ENCODE data around the gene SRCIN1.

SRCIN1 gene

GRCh38 chr17:38616361-38616760, 10.6 kb upstream of the SRCIN1 start:
- DNase-seq (ENCODE audit: low read depth) = no peak

GRCh38 chr17:38613981-38614779, 8.4 kb upstream of the SRCIN1 start:
- DNase-seq (ENCODE audit: low read depth) = no peak

GRCh38 chr17:38613525-38613980, 7.8 kb upstream of the SRCIN1 start:
- no peak for DNase-seq (ENCODE audit: low read depth)

- no peak for DNase-seq (ENCODE audit: low read depth)
These were observed 6.2 kb upstream of the SRCIN1 start for GRCh38 chr17:38611872-38612376.

GRCh38 chr17:38611070-38611786, 5.5 kb upstream of the SRCIN1 start:
- no peak for DNase-seq (ENCODE audit: low read depth)

GRCh38 chr17:38609280-38610031, 3.7 kb upstream of the SRCIN1 start:
- DNase-seq (ENCODE audit: low read depth) = no peak

GRCh38 chr17:38608648-38609047, 2.9 kb upstream of the SRCIN1 start:
- no peak for DNase-seq (ENCODE audit: low read depth)

GRCh38 chr17:38606646-38607611, 1.2 kb upstream of the SRCIN1 start:
- no peak for DNase-seq (ENCODE audit: low read depth)

- no peak for DNase-seq (ENCODE audit: low read depth)
These were observed 326 bp downstream of the SRCIN1 start for GRCh38 chr17:38605411-38605840.

GRCh38 chr17:38604479-38605403, 1.0 kb downstream of the SRCIN1 start:
- DNase-seq (ENCODE audit: low read depth) = no peak

GRCh38 chr17:38603786-38604478, 1.8 kb downstream of the SRCIN1 start:
- DNase-seq (ENCODE audit: low read depth) = no peak

- no peak for DNase-seq (ENCODE audit: low read depth)
These were observed 2.6 kb downstream of the SRCIN1 start for GRCh38 chr17:38602956-38603785.

- no peak for DNase-seq (ENCODE audit: low read depth)
These were observed 3.3 kb downstream of the SRCIN1 start for GRCh38 chr17:38602453-38602852.

GRCh38 chr17:38601539-38602351, 4.0 kb downstream of the SRCIN1 start:
- DNase-seq (ENCODE audit: low read depth) = no peak

- no peak for DNase-seq (ENCODE audit: low read depth)
These were observed 4.8 kb downstream of the SRCIN1 start for GRCh38 chr17:38600906-38601305.

- no peak for DNase-seq (ENCODE audit: low read depth)
These were observed 5.3 kb downstream of the SRCIN1 start for GRCh38 chr17:38600416-38600815.

GRCh38 chr17:38599398-38599856, 6.3 kb downstream of the SRCIN1 start:
- no peak for DNase-seq (ENCODE audit: low read depth)

GRCh38 chr17:38598995-38599394, 6.8 kb downstream of the SRCIN1 start:
- no peak for DNase-seq (ENCODE audit: low read depth)

Measured in amniotic epithelial cell (primary cell).